Keratinocyte (primary cell): ENCODE data around the gene SPECC1L.

Source experiments
- CTCF ChIP-seq, 3 experiments: IDR thresholded peaks in 1 of 3; conservative IDR thresholded peaks in 1 of 3; optimal IDR thresholded peaks in 1 of 3; 2 replicates in 2 of 3; 3 replicates in 1 of 3; pipeline versions ENCODE3 to v1.5.1; 2011; ENCODE audit warnings: low read length in 3 of 3, mild to moderate bottlenecking in 3 of 3, moderate library complexity in 2 of 3, control low read depth in 1 of 3, inconsistent platforms in 1 of 3; ENCODE audit not compliant: insufficient read depth in 2 of 3; ENCODE audit errors: extremely low read depth in 1 of 3
- EZH2 ChIP-seq: IDR thresholded peaks from one replicate; pipeline ENCODE4 v1.6.1; 2012; ENCODE audit warnings: inconsistent platforms, mild to moderate bottlenecking, low read length, moderate library complexity

DNA sequence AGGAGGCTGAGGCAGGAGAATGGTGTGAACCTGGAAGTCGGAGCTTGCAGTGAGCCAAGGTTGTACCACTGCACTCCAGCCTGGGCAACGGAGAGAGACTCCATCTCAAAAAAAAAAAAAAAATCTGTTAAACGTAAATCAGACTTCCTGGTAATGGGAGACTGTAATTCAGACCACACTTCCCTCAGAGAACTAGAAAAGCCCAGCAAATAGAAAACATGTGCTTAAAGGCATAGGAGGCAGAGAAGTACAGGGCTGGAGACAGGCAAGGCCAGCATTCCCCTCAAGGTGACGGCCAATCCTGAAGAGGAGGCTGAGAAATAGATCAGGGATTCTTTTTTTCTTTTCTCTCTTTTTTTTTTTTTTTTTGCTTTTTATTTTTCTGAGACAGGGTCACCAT lies 34.0 kb upstream of the SPECC1L start:
- TF ChIP-seq CTCF (optimal IDR thresholded peaks at IDR 0.05 in 1 of 3, IDR thresholded peaks at IDR 0.05 in 1 of 3, conservative IDR thresholded peaks at IDR 0.05 in 1 of 3; ENCODE audit: extremely low read depth in 1 of 3, insufficient read depth in 2 of 3, low read length in 3 of 3) (no peak), EZH2 (no peak)
